H9 (cell line): ENCODE results near the gene TBRG1. TPM values are rescaled to one million over a fixed set of nuclear protein-coding genes. Genes with fewer than 3 reads are reported as not detected.

Source experiments
- DNase-seq: peaks from one replicate; pipeline ENCODE4 v3.0.0-alpha.2; 2017
- H2AFZ ChIP-seq: one replicate; pipeline ENCODE4 v1.6.1; 2013; ENCODE audit warnings: mild to moderate bottlenecking, low read length, control low read depth, moderate library complexity
- H2AK5ac ChIP-seq: 2 replicates; pipeline ENCODE4 v1.6.1; 2013; ENCODE audit warnings: low read length, control low read depth, mixed read lengths; ENCODE audit not compliant: insufficient read length
- H2BK120ac ChIP-seq: one replicate; pipeline ENCODE4 v1.6.1; 2013; ENCODE audit warnings: low read depth, mild to moderate bottlenecking, low read length, control low read depth, inconsistent platforms; ENCODE audit not compliant: poor library complexity, severe bottlenecking
- H2BK12ac ChIP-seq: 2 replicates; pipeline ENCODE4 v1.6.1; 2013; ENCODE audit warnings: low read length, control low read depth, mixed read lengths, low read depth; ENCODE audit not compliant: insufficient read length
- H2BK15ac ChIP-seq: 2 replicates; pipeline ENCODE4 v1.6.1; 2013; ENCODE audit warnings: low read depth, low read length, control low read depth
- H2BK20ac ChIP-seq: one replicate; pipeline ENCODE4 v1.6.1; 2013; ENCODE audit warnings: low read depth, mild to moderate bottlenecking, low read length, control low read depth, inconsistent platforms; ENCODE audit not compliant: poor library complexity, severe bottlenecking
- H2BK5ac ChIP-seq: 2 replicates; pipeline ENCODE4 v1.6.1; 2013; ENCODE audit warnings: low read length, control low read depth, mixed read lengths; ENCODE audit not compliant: insufficient read length
- H3K14ac ChIP-seq: 2 replicates; pipeline ENCODE4 v1.6.1; 2013; ENCODE audit warnings: low read length, control low read depth; ENCODE audit not compliant: insufficient read depth
- H3K18ac ChIP-seq: 2 replicates; pipeline ENCODE4 v1.6.1; 2013; ENCODE audit warnings: low read depth, mild to moderate bottlenecking, mixed read lengths, low read length, control low read depth; ENCODE audit not compliant: insufficient read length
- H3K23ac ChIP-seq: 2 replicates; pipeline ENCODE4 v1.6.1; 2013; ENCODE audit warnings: low read length, control low read depth, mixed read lengths, low read depth; ENCODE audit not compliant: insufficient read length
- H3K23me2 ChIP-seq: 2 replicates; pipeline ENCODE4 v1.6.1; 2013; ENCODE audit warnings: low read depth, mild to moderate bottlenecking, mixed read lengths, low read length, control low read depth; ENCODE audit not compliant: insufficient read length, poor library complexity, severe bottlenecking
- H3K27ac ChIP-seq: 2 replicates; pipeline ENCODE4 v1.5.1; 2013; ENCODE audit warnings: low read length, control low read depth, mixed read lengths, low read depth; ENCODE audit not compliant: insufficient read length
- H3K27me3 ChIP-seq: 2 replicates; pipeline ENCODE4 v1.6.1; 2013; ENCODE audit warnings: low read length, control low read depth, inconsistent platforms; ENCODE audit not compliant: insufficient read depth
- H3K4ac ChIP-seq: 2 replicates; pipeline ENCODE4 v1.6.1; 2013; ENCODE audit warnings: low read depth, mild to moderate bottlenecking, control low read depth, inconsistent platforms, low read length, moderate library complexity
- H3K4me1 ChIP-seq: 2 replicates; pipeline ENCODE4 v1.6.1; 2013; ENCODE audit warnings: low read length, control low read depth, inconsistent platforms; ENCODE audit not compliant: insufficient read depth
- H3K4me2 ChIP-seq: 2 replicates; pipeline ENCODE4 v1.6.1; 2013; ENCODE audit warnings: low read length, control low read depth, mixed read lengths; ENCODE audit not compliant: insufficient read length, insufficient read depth
- H3K56ac ChIP-seq: 2 replicates; pipeline ENCODE4 v1.6.1; 2013; ENCODE audit warnings: low read depth, mild to moderate bottlenecking, mixed read lengths, low read length, control low read depth; ENCODE audit not compliant: insufficient read length
- H3K79me1 ChIP-seq: 2 replicates; pipeline ENCODE4 v1.6.1; 2013; ENCODE audit warnings: low read depth, mild to moderate bottlenecking, moderate library complexity, low read length, control low read depth, inconsistent platforms; ENCODE audit not compliant: insufficient read depth, poor library complexity, severe bottlenecking
- H3K79me2 ChIP-seq: 2 replicates; pipeline ENCODE4 v1.6.1; 2013; ENCODE audit warnings: low read length, control low read depth, inconsistent platforms; ENCODE audit not compliant: insufficient read depth
- H3K9ac ChIP-seq: 2 replicates; pipeline ENCODE4 v1.6.1; 2013; ENCODE audit warnings: low read length, control low read depth, mixed read lengths; ENCODE audit not compliant: insufficient read length; ENCODE audit errors: extremely low read depth
- H3K9me3 ChIP-seq: one replicate; pipeline ENCODE4 v1.6.1; 2013; ENCODE audit warnings: low read depth, low read length, inconsistent platforms; ENCODE audit not compliant: control insufficient read depth
- H3T11ph ChIP-seq: one replicate; pipeline ENCODE4 v1.6.1; 2013; ENCODE audit warnings: mild to moderate bottlenecking, low read length, control low read depth, inconsistent platforms
- H4K20me1 ChIP-seq: one replicate; pipeline ENCODE4 v1.6.1; 2013; ENCODE audit not compliant: control insufficient read depth, insufficient read length, insufficient read depth
- H4K5ac ChIP-seq: 2 replicates; pipeline ENCODE4 v1.6.1; 2013; ENCODE audit warnings: low read depth, mild to moderate bottlenecking, mixed read lengths, low read length, control low read depth; ENCODE audit not compliant: insufficient read length
- H4K8ac ChIP-seq: replicated peaks from 2 replicates; pipeline ENCODE4 v1.6.1; 2013; ENCODE audit warnings: low read length, control low read depth, mixed read lengths, low read depth; ENCODE audit not compliant: insufficient read length
- H4K91ac ChIP-seq: 2 replicates; pipeline ENCODE4 v1.6.1; 2013; ENCODE audit warnings: low read depth, mild to moderate bottlenecking, moderate library complexity, mixed read lengths, low read length, control low read depth; ENCODE audit not compliant: insufficient read length
- H3K27ac Mint-ChIP-seq, 3 experiments: 2 replicates in 2 of 3; 3 replicates in 1 of 3; pipeline ENCODE4 v1.8.0; 2020 to 2021; ENCODE audit warnings: mixed read lengths in 3 of 3, mild to moderate bottlenecking in 1 of 3, moderate library complexity in 1 of 3
- H3K27me3 Mint-ChIP-seq: 2 replicates; pipeline ENCODE4 v1.8.0; 2021; ENCODE audit warnings: low read depth, mild to moderate bottlenecking, moderate library complexity, mixed read lengths
- H3K36me3 Mint-ChIP-seq, 3 experiments: 2 replicates in 2 of 3; 3 replicates in 1 of 3; pipeline ENCODE4 v1.8.0; 2020 to 2021; ENCODE audit warnings: low read depth in 3 of 3, mixed read lengths in 3 of 3; ENCODE audit not compliant: insufficient read depth in 1 of 3
- H3K4me1 Mint-ChIP-seq, 2 experiments: 2 replicates each; pipeline ENCODE4 v1.8.0; 2020; ENCODE audit warnings: mixed read lengths in 2 of 2
- H3K4me3 Mint-ChIP-seq, 2 experiments: 2 replicates in 1 of 2; 3 replicates in 1 of 2; pipeline ENCODE4 v1.8.0; 2020 to 2021; ENCODE audit warnings: mild to moderate bottlenecking in 2 of 2, mixed read lengths in 2 of 2, moderate library complexity in 1 of 2
- H3K9me3 Mint-ChIP-seq, 2 experiments: 2 replicates in 1 of 2; 3 replicates in 1 of 2; pipeline ENCODE4 v1.8.0; 2020; ENCODE audit warnings: mild to moderate bottlenecking in 2 of 2, mixed read lengths in 2 of 2, moderate library complexity in 1 of 2
- CTCF ChIP-seq: fragments of 200-600 bp; sonication (generic); conservative IDR thresholded peaks from 3 replicates; pipeline ENCODE4 v1.8.0; 2021; ENCODE audit warnings: antibody characterized with exemption, mild to moderate bottlenecking
- WGBS: extraction: QIAGEN DNeasy Blood & Tissue Kit; methylation state at CpG from one replicate; pipeline ENCODE4 v1.1.7; 2013; ENCODE audit warnings: missing lambda C conversion rate, low lambda C conversion rate, mixed read lengths; ENCODE audit not compliant: insufficient read length; ENCODE audit errors: extremely low coverage; 5-methylcytosine and 5-hydroxymethylcytosine counted together
- total RNA-seq: library from RNA; stranded (reverse); gene quantifications from 2 replicates; pipeline ENCODE4 v1.2.1, GENCODE V29; 2021

The TBRG1 gene
- total RNA-seq, 1 experiment from 2014 or later: 23.9 TPM

DNA sequence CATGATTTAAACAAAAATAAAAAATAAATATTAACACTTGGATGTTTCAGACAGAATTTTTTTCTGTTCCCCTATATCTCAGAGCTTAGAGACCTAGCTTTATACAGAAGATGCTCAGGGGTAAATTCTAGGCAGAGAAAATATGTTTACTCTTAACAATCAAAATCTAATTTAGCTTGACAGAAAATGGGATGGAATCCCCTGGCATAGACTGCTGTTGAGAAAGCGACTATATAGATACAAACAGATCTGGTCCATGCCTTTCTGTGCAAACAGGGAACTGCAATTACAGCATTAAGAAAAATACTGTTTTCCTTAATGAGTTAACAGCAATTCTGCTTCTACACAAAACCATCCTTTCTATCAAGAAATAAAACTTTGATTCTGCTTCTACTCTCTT is 36.3 kb downstream of the TBRG1 start:
- H3K27ac Mint-ChIP-seq: no peak overlapping the region
- H3K4me1 ChIP-seq: peaks cover 4% of the 10 kb centered on the region; the same call in 1 of the 2 replicates
- no peak for DNase-seq

More for the DNA sequence above, 36.3 kb downstream of the TBRG1 start:
- Histone ChIP-seq H2BK120ac (no peak overlapping the region), H3K23ac (no peak overlapping the region), H3K9ac (no peak overlapping the region), H4K5ac (no peak overlapping the region), H4K8ac (no peak overlapping the region), H3K23me2 (no peaks in the 10 kb centered on the region), H2AK5ac (no peak overlapping the region), H3K4me2 (no peak overlapping the region), H3K14ac (no peak overlapping the region), H3K9me3 (no peaks in the 10 kb centered on the region), H4K20me1 (no peaks in the 10 kb centered on the region), H3K79me2 (no peaks in the 10 kb centered on the region), H2AFZ (no peak overlapping the region), H3K79me1 (no peaks in the 10 kb centered on the region), H3T11ph (no peak overlapping the region), H4K91ac (no peak overlapping the region), H3K18ac (no peak overlapping the region), H3K27me3 (no peaks in the 10 kb centered on the region), H2BK5ac (no peak overlapping the region), H3K27ac (no peak overlapping the region), H2BK20ac (no peak overlapping the region), H3K4ac (no peak overlapping the region), H2BK15ac (no peak overlapping the region), H3K56ac (no peak overlapping the region), H2BK12ac (no peak overlapping the region)
- no peaks in the 10 kb centered on the region; a peak in 1 of 7 replicates for H3K36me3 Mint-ChIP-seq
- WGBS: no CpG with 5 or more reads among the region's 1 CpG
- no peaks in the 10 kb centered on the region; a peak in 1 of 5 replicates for H3K9me3 Mint-ChIP-seq
- H3K4me1 Mint-ChIP-seq: peaks cover 18 to 19% of the 10 kb centered on the region in 2 experiments
- H3K27me3 Mint-ChIP-seq: 0 out of 2 replicates have a peak, but pooled peaks cover 1% of the 10 kb centered on the region
- no peak overlapping the region for H3K4me3 Mint-ChIP-seq
- TF ChIP-seq CTCF: no peak
